Hindlimb muscle (tissue), 1 donor: ENCODE data around the gene ZNF622. TPM values are rescaled to one million over a fixed set of nuclear protein-coding genes. Genes with fewer than 3 reads are reported as not detected.
"Not testable (repeated sequence)": the region's sequence is repeated elsewhere in the genome, so short reads cannot be mapped to it uniquely, and the experiment has no call there.

Experiments
- DNase-seq: peaks from one replicate; pipeline ENCODE4 v3.0.0-alpha.2; 2013
- polyA plus RNA-seq: library from polyadenylated mRNA; unstranded; fragments of 120-200 nt; gene quantifications from one replicate; pipeline ENCODE4 v1.2.1, GENCODE V29; 2013; ENCODE audit not compliant: insufficient read length

Gene ZNF622
- polyA plus RNA-seq, 1 donor, result 20.7 TPM

- DNase-seq, result no peak
Measured at GRCh38 chr5:16480144-16480543, 14.5 kb upstream of the ZNF622 start.

- no peak for DNase-seq
Measured at GRCh38 chr5:16477541-16477940, 11.9 kb upstream of the ZNF622 start.

- not testable (repeated sequence) for DNase-seq
Measured at GRCh38 chr5:16476417-16476816, 10.8 kb upstream of the ZNF622 start.

GRCh38 chr5:16471387-16471786 is 5.8 kb upstream of the ZNF622 start:
- no peak for DNase-seq

GRCh38 chr5:16467363-16468219 is 2.0 kb upstream of the ZNF622 start:
- DNase-seq, result no peak

GRCh38 chr5:16464664-16465543 is 696 bp downstream of the ZNF622 start:
- DNase-seq, result peak; percentile 12

GRCh38 chr5:16464231-16464630 is 1.4 kb downstream of the ZNF622 start:
- DNase-seq, result no peak

GRCh38 chr5:16461782-16462181 is 3.8 kb downstream of the ZNF622 start:
- no peak for DNase-seq

GRCh38 chr5:16461026-16461425 is 4.6 kb downstream of the ZNF622 start:
- no peak for DNase-seq

GRCh38 chr5:16459451-16459850 is 6.1 kb downstream of the ZNF622 start:
- no peak for DNase-seq

- DNase-seq, result no peak
Measured at GRCh38 chr5:16457853-16458252, 7.7 kb downstream of the ZNF622 start.

- DNase-seq, result no peak
Measured at GRCh38 chr5:16457451-16457850, 8.1 kb downstream of the ZNF622 start.

- peak; percentile 46 for DNase-seq
Measured at GRCh38 chr5:16456103-16456832, 9.3 kb downstream of the ZNF622 start.

- DNase-seq, result no peak
Measured at GRCh38 chr5:16455668-16456067, 9.9 kb downstream of the ZNF622 start.

- DNase-seq, result no peak
Measured at GRCh38 chr5:16454686-16455085, 10.9 kb downstream of the ZNF622 start.

GRCh38 chr5:16453609-16454008 is 12.0 kb downstream of the ZNF622 start:
- DNase-seq, result no peak

GRCh38 chr5:16450163-16450562 is 15.4 kb downstream of the ZNF622 start:
- DNase-seq, result no peak

- DNase-seq, result no peak
Measured at GRCh38 chr5:16446993-16447392, 18.6 kb downstream of the ZNF622 start.

- no peak for DNase-seq
Measured at GRCh38 chr5:16437977-16438376, 27.6 kb downstream of the ZNF622 start.

GRCh38 chr5:16436065-16436682 is 29.4 kb downstream of the ZNF622 start:
- DNase-seq, result not testable (repeated sequence)

- DNase-seq, result no peak
Measured at GRCh38 chr5:16431490-16431889, 34.1 kb downstream of the ZNF622 start.

- DNase-seq, result no peak
Measured at GRCh38 chr5:16430349-16431089, 35.1 kb downstream of the ZNF622 start.
